HG03039 (cell line): Measurements from ENCODE around the gene FGL2.
"Not testable (repeated sequence)": the region's sequence is repeated elsewhere in the genome, so short reads cannot be mapped to it uniquely, and the experiment has no call there.

Experiments used
- ATAC-seq: cut with Tn5 transposase; IDR thresholded peaks from one replicate; pipeline ENCODE4 v1.9.1; 2021; ENCODE audit warnings: mild to moderate bottlenecking, moderate library complexity; ENCODE audit not compliant: unreplicated experiment

The FGL2 gene, protein sequence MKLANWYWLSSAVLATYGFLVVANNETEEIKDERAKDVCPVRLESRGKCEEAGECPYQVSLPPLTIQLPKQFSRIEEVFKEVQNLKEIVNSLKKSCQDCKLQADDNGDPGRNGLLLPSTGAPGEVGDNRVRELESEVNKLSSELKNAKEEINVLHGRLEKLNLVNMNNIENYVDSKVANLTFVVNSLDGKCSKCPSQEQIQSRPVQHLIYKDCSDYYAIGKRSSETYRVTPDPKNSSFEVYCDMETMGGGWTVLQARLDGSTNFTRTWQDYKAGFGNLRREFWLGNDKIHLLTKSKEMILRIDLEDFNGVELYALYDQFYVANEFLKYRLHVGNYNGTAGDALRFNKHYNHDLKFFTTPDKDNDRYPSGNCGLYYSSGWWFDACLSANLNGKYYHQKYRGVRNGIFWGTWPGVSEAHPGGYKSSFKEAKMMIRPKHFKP

DNA sequence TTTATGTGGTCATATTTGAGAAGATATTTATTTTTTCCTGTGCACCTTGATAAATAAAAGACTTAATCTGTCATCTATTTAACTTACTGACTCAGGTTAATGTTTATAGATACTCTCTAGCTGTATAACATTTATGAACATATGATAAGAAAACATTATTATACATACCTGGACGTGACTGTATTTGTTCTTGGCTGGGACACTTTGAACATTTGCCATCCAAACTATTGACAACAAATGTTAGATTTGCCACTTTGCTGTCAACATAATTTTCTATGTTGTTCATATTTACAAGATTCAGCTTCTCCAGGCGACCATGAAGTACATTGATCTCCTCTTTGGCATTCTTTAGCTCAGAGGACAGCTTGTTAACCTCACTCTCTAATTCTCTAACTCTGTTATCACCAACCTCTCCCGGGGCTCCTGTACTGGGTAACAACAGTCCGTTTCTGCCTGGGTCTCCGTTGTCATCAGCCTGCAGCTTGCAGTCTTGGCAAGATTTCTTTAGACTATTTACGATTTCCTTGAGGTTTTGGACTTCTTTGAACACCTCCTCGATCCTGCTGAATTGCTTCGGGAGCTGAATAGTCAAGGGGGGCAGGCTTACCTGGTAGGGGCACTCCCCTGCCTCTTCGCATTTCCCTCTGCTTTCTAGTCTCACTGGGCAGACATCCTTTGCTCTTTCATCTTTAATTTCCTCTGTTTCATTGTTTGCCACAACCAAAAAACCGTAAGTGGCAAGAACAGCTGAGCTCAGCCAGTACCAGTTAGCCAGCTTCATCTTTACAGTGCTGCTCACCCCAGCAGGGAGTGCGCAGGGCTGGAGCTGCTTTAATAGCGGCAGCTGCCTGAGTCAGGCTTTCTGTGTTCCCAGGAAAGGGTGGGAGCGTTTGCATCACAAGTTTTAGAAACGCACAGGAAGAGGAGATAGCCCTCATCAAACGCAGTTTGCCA, at the start of gene FGL2:
FGL2 (minus strand) TSS at position 807 of the 954 bp plus-strand sequence; CDS start at position 781, 26 bp downstream.
- ATAC-seq = no peak

DNA sequence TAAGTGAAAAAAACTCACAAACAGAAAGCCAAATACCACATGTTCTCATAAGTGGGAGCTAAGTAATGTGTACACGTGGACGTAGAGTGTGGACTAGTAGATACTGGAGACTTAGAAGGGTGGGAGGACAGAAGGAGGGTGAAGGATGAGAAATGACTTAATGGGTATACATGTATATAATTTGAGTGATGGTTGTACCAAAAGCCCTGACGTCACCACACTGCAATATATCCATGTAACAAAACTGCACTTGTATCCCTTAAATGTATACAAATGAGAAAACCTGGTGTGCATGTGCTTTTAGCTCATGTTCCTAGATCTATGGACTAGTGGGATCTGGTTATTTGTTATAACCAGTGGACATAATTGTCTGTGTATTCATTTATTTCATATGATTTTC, 48.5 kb upstream of the FGL2 start:
- no peak for ATAC-seq

- ATAC-seq = peak; percentile 84
These were observed 47.7 kb upstream of the FGL2 start for GRCh38 chr7:77247206-77247850.

- ATAC-seq = no peak
These were observed 46.5 kb upstream of the FGL2 start for GRCh38 chr7:77246026-77246640.

GRCh38 chr7:77245015-77245755, 45.6 kb upstream of the FGL2 start:
- ATAC-seq = no peak

DNA sequence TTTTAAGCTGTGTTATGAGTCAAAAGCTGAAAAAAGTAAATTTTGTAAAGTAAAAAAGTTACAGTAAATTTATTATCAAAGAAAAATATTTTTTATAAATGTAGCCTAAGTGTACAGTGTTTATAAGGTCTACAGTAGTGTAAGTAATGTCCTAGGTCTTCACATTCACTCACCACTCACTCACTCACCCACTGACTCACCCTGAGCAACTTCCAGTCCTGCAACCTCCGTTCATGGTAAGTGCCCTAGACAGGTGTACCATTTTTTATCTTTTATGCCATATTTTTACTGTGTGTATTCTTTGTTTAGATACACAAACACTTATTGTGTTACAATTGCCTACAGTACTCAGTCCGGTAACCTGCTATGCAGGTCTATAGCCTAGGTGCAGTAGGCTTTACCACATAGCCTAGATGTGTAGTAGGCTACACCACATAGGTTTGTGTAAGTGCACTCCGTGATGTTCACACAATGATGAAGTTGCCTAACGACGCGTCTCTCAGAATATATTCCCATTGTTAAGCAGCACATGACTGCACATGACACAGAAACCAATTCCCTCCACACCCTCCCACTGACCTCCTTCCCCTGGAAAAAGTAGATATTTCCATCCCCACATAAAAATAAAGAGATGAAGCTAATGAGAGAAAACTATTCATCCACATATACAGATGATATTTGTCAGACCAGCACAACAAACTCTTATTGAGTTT, 44.8 kb upstream of the FGL2 start:
- ATAC-seq = no peak

DNA sequence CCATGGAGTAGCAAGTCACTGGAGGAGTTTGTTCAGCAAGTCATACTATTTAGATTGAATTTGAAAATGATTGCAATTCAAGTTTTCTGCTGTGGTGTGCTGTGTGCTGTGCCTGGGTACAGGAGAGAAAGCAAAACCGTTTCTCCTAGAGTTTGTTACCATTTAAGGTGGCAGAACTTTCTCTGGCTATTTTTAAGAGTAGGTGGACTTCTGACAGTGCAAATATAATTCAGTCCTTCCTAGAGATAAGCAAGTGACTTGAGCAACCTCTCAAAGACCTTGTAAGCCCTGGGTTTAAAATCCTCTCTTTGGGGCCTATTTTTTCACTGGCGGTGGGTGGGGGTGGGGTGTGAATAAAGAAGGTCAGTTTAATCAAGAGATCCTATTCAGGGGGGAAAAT, 42.9 kb upstream of the FGL2 start:
- no peak for ATAC-seq

DNA sequence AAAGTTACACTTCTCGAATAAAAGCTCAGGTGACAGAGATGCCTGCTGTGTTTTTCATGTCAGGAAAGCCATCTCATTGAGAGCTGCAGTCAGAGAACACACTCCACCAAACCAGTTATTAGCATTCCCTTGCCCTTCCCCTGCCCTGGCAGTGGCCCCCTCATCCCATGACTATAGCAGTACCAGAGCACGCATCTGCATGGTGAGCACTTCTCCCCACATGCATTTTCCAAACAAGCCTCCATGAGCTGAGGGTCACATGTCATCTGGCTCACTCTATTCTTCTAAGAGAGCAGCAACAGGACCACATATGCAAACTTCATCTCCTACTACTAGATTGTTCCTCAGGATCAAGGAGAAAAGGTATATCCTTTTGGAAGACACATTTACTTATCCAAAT, 42.4 kb upstream of the FGL2 start:
- ATAC-seq = no peak

DNA sequence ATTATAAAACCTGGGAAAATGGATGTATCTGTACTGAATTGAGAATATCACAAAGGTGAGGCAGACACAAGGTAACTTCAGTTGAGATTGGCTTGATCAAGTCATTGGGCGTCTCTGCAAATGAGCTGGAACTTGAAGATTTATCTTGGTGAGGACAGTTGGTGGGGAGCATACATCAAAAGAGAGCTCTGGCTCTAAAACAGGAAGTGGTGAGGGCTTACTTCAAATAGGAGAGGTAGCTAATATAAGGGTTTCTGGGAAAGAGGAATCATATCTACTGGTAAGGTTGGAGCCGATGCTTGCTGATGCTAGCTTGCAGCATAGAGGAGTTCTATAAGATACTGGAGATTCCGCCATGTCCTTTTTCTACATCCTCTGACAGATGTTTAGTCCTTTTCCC, 39.9 kb upstream of the FGL2 start:
- no peak for ATAC-seq

DNA sequence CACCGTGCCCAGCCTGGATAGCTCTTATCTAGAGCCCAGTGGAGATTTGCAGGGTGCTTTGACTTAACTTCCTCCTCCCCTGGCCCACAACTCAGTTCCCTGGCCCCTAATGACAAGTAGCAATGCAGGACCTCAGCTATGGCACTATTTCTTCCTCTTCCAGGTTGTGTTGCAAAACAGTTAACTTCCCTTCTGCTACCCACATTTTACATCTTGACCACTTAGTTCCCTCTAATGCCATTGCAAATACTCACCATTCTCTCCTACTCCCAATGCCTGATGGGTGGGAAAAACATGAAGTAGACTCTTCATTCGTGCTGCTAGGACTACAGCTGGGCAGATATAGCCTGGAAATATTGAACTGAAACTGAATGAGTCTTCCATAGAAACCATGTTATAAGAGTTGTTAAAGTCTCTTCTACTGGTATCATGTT, 39.1 kb upstream of the FGL2 start:
- no peak for ATAC-seq

DNA sequence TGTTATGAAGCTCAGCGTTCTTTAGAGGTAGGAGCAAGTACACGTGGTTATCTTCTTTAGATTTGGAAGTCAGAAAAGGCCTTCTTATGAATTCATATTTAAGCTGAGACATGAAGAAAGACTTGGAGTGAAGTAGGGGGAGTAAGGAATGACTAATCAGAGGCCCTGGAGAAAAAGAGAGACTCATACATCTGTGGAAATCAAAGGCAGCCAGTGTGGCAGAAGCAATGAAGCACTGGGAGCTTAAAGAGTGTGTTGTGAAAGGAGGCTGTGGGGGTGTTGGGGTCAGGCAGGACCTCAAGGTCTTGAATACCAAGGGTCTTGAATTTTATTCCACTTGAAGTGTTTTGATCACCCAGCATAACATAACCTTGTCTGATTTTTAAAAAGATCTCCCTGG, 35.7 kb upstream of the FGL2 start:
- no peak for ATAC-seq

GRCh38 chr7:77232467-77232866, 32.8 kb upstream of the FGL2 start:
- ATAC-seq = no peak

DNA sequence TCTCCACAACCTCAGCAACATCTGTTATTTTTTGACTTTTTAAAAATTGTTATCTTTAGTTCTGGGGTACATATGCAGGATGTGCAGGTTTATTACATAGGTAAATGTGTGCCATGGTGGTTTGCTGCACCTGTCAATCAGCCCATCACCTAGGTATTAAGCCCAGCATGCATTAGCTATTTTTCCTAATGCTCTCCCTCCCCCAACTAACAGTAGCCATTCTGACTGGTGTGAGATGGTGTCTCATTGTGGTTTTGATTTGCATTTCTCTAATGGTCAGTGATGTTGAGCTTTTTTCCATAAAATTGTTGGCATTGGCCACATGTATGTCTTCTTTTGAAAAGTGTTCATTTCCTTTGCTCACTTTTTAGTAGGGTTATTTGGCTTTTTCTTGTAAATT, 29.2 kb upstream of the FGL2 start:
- not testable (repeated sequence) for ATAC-seq

DNA sequence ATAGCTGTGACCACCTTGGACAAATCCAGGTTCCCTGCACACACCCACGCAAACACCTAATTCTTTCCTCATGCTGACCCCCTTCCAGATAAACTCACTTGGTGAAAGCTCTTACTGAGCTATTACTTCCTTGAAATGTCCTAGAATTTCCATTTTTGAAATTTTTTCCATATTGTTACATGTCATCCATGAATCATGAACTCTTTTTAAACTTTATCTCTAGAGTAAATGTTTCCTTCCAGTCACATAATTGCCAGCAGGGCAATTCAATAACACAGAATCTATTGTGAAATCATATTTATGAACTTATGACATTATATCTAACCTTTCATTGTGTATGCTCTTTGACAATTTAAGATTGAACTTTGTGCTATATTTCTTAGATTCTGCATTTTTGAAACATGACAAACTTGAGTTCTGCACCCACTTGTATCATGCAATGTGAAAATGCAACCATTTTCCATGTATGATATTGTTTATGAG, 26.8 kb upstream of the FGL2 start:
- ATAC-seq = no peak

DNA sequence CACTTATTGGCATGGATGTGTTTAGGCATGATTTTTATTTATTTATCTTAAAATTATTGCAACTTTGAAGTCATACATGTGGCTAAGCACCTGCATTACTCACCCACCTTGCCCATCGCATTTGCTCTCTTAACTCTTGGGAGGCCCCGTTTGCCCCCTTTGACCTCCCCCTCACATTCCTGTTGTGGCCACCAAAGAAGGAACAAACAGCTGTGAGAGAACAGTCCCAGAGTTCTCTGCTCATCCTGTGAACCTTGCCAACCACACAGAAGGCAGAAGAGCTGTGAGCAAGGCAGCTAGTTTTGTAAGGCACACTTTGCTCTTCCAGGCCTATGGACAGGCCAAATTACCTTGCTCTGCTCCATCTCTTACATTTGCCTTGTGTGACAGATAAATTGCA, 23.6 kb upstream of the FGL2 start:
- no peak for ATAC-seq

DNA sequence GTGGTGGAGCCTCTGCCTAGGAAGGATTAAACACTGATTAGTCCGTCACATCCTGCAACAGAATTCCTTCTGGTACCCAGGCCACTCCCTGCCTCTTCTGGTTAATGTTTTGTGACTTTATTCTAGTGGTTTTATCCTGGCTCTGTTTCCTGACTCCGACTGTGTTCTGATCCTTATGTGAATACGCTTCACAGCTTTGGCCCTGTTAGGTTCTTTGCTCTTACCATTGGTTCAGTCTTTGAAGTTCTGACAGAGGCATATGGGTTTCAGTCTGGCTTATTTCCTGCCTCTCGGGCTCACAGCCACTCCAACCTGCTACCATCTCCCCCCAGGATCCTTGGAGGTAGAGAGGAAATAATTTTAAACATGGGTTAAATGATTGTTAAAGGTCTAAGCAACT, 23.2 kb upstream of the FGL2 start:
- ATAC-seq = no peak

DNA sequence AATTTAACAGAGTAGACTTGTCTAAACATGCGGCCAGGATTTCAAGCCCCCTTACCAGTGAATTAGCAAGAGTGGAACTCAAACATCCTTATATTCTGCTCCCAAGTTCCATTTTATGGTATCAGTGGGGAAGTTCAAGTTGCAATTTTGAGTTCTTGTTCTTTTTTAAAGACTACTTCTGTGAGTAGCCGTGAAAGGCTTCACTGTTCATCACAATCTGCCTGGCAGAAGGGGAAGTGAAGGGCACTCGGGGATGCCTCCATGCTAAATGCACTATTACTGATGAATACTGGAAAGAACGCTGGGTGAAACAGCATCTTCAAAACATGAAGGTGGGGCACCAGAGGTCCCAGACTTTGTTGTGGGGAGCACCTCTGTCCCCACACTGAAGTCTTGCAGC, 22.4 kb upstream of the FGL2 start:
- ATAC-seq = no peak

GRCh38 chr7:77219701-77220331, 20.2 kb upstream of the FGL2 start:
- ATAC-seq = not testable (repeated sequence)
